RCC 7860 (cell line): ENCODE data around the gene MAP3K7CL.

ENCODE experiments used
- DNase-seq: peaks from one replicate; pipeline ENCODE4 v3.0.0-alpha.2; 2015; ENCODE audit warnings: low spot score
- FAIRE-seq: peaks from 2 replicates; lab custom pipeline; 2012; peaks lifted over from hg19 to GRCh38; lab: Jason Lieb, UNC

Gene MAP3K7CL, protein sequence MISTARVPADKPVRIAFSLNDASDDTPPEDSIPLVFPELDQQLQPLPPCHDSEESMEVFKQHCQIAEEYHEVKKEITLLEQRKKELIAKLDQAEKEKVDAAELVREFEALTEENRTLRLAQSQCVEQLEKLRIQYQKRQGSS

DNA sequence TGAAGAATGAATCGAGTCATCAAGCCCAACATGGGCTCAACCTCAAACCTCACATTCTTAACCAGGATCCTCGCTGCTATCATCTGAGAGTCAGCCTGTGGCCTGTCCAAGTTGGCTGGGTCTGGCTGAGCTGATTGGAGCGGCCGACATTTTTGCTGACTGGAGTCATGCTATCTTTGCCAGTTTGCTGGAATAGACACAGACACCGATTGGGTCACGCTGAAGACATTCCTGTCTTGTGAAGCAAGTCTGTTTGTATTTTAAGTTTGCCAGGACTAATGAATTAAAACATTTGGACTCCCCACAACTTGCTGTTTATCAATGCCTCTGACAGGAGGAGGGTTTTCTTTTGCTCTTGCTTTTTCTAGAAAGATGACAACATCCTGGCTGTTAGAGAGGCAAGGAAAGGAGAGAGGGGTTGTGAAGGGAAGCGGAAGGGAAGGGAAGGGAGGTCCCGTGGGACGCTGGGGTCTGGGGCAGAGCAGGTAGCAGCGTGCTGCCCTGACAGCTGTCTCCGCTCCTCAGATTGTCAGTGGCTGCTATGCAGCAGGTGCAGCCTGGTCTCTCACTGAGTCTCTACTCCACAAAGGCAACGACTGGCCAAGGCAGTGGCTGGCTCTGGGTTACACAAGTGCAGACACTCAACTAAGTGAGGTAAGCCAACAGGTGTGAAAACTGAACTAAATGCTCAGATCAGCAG is at the start of gene MAP3K7CL:
Gene MAP3K7CL, plus strand, starts transcription at position 375 of the 700 bp plus-strand sequence. CDS start 2,701 bp downstream, outside the sequence.
- peak; percentile 98 for FAIRE-seq
- peak; percentile 98 for DNase-seq

DNA sequence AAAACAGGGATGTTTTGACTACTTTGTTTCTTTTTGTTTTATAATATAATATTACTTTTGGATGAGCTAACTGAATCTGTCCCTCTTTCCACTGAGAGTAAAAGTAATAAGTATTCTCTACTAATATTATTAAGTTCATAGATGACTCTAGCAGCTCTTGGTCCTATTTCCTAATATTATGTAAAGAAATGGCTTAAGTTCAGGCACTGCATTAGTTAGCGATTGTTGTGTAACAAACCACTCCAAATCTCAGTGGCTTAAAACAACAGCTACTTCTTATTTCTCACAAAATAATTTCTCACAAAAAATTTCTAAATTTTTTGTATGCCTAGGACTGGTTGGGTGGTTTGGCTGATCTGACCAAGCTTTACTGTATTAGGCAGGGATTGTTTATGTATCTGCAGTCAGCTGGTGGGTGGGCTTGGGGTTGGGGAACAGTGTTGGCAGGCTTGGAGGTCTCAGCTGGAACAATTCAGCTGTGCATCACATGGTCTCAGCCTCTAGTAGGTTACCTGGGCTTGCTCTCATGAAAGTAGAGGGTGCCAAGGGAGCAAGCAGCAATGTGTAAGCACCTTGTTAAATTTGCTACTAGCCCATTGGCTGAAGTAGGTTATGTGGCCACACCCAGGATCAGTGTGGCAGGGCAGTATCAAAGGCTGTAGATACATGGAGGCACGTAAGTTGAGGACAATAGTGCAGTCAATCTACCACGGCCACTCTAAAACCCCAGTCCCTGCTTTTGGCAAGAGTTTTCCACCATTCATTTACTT is 48.2 kb upstream of the MAP3K7CL start:
- DNase-seq (no peak), FAIRE-seq (no peak)

DNA sequence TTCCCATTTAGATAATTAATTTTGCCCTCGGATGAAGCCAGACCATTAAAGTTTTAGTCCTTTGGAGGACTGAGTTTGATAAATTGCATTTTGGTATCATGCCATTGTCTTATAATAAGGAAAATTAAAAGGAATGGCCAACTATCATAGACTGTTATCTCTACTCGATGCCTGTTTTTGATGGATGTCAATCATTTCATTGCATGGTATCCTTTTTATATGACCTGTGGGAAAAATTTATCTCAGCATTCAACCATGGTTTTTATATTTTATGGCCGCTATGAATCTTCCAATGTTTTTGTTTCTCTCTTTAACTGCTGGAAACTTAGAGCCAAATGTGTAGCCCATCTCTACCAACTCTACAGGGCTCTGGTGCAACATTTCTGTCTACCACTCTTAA is 47.1 kb upstream of the MAP3K7CL start:
- FAIRE-seq (no peak), DNase-seq (no peak)

DNA sequence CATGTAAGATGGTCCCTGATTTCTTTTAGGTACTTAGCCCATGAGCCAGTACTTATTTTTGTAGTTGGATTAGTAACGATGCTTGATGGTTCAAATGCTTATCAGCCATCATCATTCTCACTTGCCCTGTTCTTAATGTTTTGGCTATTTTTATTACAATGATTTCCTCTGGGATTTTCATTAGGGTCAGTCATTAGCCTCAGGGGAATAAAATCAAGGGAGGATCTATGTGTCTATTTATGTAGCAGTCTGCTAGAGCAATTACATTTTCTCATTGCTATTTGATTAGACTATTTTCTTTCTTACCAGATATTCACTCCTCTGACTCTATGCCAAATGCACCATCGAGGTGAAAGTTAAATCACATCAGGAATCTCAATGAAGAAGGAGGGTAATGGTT is 46.1 kb upstream of the MAP3K7CL start:
- FAIRE-seq, result no peak
- DNase-seq, result no peak

DNA sequence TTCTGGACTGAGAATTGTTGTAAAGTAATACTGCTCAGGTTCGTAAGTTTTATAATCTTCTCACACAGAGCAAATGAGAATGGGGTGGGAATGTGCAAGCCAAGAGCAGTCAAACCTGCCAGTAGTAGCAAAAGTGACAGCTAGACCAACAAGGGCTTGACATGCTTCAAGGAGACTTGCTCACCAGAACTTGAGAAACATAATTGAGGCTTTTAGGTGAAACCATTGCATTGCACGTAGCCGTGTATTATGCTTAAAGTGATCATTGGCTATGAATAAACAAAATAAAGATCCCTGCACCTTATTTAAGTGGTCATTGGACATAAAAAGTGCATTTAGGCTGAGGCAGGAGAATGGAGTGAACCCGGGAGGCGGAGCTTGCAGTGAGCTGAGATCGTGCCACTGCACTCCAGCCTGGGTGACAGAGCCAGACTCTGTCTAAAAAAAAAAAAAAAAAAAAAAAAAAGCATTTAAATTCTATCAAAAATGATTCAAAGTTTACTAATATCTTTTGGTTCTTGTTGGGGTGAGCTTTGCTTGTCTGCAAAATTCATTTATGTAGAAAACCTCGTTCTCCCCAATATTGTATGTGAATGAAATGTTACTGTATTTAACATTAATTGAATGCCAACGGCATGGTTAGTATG is 45.2 kb upstream of the MAP3K7CL start:
- no peak for DNase-seq
- FAIRE-seq, result no peak

DNA sequence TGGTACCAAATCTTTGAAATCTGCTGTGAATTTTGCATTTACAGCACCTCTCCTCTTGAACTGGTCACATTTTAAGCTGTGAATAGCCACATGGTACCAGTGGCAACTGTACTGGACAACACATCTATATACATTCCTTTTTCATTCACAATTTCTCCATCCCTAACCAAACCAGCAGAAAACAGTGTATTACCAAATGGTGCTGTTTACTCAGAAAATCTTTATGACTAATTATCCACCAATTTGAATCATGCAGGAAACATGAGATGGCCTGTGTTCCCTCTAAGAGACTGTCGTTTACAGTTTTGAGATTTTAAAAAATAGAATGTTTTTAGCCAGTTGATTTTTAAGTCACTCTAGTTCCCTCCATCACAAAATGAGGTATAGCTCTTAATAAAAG is 39.4 kb upstream of the MAP3K7CL start:
- FAIRE-seq (no peak), DNase-seq (peak; percentile 49)

DNA sequence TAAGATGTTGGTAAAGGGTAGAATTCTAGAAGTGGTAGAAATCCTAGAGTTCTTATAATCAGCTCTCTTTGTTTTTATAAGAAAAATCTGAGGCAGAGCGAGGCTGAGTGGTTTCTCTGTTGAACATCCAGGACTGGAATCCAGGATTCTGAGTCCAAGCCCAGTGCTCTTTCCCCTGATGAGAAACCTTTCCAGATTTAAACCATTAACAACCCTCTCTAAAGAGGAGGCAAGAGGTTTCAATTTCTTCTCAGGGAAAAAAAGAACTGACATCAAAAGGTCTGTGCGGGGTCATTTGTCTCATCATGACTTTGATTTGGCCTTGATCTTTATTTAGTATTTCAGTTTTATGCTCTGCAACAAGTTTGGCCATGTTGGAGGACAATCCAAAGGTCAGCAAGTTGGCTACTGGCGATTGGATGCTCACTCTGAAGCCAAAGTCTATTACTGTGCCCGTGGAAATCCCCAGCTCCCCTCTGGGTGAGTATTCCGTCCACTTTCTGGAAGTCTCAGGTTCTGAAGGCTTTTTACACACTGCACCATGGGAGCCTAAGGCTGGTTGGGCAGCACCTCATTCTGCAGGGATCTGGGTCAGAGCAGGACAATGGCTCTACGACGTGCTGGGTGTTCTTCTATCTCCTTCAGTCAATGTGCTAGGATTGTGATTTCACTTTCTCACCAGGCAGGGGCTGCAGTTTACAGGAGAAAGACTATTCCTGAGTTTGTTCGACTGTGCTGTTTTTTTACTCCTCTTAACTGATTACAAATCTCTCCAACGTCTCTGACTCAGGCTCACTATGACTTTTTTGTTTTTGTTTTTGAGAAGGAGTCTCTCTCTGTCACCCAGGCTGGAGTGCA is 38.1 kb upstream of the MAP3K7CL start:
- DNase-seq (no peak), FAIRE-seq (no peak)

DNA sequence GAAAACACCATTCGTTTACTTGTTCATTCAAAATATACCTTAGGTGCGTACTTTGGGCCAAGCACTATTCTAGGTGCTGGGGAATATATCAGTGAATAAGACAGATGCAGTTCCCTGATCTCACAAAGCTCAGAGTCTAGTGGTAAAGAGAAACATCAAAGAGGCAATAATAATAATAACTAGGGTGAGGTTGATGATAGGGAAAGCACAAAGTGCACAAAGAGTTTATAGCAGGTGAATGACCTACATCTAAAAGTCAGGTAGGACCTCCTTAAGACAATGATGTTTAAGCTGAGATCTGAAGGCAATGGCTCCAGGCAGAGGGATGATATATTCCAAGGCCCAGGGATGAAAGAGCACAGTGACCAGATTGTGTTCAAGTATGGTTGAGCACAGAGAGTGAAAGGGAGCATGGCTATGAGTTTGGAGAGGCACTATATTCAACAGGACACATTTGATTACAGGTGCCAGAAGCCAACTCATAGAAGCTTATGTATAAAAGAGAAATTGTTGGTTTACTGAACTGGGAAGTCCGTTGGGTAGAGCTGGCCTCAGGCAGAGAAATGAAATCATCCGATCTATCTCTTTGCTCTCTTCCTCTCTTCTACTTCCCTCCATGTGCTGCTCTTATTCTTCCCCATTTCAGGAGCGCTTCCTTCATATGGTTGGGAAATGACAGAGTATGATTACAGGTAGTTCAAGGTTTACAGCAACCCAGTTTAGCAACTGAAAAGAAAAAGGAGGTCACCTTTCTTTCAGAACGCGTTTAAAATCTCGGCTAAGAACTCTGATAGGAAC is 34.0 kb upstream of the MAP3K7CL start:
- no peak for FAIRE-seq
- DNase-seq, result no peak

DNA sequence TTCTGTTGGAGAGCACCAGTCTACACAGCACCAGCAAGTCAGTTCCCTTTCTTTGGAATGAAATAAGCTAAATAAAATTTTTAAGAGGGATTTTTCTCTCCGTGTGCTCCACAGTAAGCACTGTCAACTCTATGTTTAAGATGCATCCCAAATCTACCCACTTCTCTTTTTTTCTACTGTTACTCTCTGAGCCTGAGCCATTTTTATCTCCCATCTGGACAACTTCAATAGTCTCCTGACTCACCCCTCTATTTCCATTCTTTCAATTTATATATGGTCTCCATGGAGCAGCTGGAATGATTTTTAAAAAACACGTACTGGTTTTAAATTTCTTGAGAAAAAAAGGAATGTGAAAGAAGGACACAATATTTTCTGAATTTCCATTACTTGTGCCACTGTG is 32.3 kb upstream of the MAP3K7CL start:
- FAIRE-seq (no peak), DNase-seq (no peak)

DNA sequence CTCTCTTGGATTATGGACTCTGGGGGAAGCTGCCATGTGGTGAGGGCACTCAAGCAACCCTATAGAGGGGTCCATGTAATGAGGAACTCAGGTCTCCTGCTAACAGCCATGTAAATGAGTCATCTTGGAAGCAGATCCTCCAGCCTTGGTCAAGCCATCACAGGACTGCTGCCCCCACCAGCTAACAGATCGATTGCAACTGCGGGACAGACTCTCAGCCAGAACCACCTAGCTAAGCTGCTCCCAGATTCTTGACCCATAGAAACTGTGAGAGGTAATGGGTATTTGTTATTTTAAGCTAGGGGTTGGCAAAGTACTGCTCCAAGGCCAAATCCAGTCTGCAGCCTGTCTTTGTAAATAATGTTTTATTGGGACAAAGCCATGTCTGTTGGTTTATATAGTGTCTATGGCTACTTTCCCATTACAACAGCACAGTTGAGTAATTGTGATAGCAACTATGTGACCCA is 27.6 kb upstream of the MAP3K7CL start:
- DNase-seq, result no peak
- no peak for FAIRE-seq

DNA sequence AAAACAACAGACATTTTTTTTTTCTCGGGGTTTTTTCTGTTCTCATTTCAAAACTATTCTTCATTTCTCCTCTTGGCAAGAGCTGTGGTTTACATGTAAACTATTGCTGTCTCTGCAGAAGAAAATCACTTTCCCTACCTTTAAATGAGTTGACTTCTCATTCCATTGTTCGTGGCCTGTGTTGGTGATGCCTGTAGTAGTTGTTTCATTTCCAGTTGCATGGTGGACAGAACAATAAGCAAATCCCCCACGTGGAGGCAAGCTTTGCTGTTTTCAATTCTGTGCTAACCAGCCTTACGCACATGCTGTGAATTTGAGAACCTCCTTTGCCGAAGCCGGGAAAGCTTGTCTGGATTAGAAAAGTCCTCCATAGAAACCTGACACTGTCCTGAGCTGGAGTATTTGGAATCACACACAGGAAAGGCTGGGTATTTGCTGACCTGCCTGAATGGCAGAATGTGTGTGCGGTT is 26.2 kb upstream of the MAP3K7CL start:
- no peak for FAIRE-seq
- no peak for DNase-seq

DNA sequence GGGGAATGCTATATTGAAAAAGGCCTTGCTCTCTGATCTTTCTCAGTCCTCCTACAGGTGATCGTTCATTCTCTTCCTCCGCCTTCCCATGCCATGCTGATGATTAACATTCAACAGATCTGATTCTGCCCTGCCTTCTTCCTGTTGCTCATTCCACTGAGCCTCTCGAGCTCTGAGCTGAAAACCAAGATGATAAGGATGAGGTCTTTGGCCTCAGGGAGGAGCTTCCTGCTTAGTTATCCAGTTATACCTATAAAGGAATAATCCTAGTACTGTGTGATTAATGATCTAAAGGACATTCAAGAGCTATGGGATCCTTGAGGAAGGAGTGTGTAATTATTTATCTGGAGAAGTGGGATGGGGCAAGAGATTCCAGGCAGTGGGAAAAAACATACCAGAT is 25.2 kb upstream of the MAP3K7CL start:
- DNase-seq, result peak; percentile 92
- FAIRE-seq, result peak; percentile 93

DNA sequence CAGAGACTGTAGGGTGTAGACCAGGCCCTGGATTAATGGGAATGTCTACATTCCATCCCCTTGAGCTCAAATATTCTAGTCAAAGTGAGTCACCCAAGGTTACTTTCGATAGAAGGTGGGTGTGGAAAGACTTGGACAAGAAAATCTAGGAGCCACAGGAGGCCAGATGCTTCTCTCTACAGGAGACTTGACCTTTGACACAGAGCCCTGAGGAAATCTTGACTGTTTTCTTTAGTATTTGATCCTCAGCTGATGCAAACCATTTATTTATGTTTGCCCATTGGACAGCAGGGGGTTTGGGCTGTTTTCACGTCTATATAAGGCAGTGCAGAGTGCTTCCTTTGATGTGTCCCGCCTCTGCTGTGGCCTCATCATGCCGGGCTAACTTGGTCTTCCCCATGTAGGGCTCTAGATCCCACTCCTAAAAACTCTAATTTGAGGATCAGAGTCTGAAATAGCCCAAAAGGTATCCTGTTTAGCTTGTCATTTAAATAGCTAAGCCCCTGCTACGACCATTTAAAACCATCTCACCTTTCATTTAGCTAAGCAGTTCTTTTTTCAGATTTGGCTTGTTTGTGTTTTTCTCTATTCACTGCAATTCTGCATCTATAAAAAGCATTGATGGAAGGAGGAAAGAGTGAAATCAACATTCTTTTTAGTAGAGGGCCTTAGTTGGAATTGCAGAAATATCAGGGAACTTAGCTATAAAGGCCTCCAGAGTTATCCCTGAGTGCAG is 15.5 kb upstream of the MAP3K7CL start:
- DNase-seq, result peak; percentile 70
- no peak for FAIRE-seq

DNA sequence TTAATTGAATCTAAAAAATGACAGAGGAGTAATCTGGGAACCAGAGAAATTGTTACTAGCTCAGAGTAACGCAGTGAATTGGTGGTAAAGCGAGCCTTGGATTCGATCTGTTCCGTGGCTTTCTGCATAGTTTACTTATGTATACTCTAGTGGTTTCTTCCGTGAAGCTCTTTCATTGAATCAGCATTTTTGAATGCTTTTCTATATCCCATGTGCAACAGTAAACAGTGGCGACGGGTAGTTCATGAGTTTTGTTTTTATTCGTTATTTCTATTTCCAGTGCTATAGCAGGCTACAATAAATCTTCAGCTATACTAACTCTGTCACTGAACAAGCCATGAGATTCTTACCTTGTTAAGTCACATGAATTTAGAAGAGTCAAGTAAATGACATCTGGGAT is 14.5 kb upstream of the MAP3K7CL start:
- DNase-seq (no peak), FAIRE-seq (no peak)

DNA sequence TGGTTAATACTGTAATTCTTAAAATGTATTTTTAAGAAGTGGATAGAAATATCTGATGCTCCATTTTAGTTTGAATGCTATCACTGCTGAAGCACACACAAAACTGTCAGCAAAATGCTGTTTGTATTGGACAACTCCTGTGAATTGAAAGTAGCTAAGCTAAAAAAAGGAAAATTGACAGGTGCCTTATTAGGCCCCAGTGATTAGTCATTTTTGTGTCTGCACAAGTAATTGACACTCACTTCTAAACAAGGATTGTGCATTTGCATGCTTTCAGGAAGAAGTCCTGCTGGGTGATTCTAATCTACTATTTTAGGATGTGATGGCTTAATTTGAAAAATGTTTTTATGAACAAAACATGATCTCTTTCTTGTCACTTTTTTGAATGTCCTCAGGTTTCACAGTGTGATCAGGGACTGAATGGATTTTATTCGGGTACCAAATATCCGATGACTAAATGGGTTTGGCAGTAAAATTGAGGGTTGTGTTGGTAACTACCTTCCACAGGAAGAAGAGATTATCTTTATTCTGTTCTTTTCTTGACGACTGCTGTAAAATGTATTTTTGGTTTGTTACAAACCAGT is 13.0 kb upstream of the MAP3K7CL start:
- DNase-seq (no peak), FAIRE-seq (no peak)

DNA sequence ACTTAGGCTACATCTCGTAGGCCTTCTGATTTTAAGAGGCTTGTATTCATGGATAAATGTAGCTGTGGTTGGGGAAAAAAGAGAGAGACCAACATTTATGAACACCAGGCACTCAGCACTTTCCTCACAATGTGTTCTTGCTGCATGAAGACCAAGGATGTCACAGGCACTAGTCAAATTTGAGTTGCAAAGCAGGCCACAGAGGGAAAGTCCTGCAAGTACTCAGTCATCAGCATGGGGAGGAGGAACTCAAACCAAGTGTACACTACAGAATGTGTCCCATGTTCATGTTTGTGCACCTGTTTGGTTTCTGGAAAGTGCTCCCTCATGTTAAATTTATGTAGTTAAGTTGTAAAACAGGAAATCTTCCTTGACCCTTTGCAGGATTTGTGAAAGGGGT is 8.7 kb upstream of the MAP3K7CL start:
- no peak for DNase-seq
- no peak for FAIRE-seq

DNA sequence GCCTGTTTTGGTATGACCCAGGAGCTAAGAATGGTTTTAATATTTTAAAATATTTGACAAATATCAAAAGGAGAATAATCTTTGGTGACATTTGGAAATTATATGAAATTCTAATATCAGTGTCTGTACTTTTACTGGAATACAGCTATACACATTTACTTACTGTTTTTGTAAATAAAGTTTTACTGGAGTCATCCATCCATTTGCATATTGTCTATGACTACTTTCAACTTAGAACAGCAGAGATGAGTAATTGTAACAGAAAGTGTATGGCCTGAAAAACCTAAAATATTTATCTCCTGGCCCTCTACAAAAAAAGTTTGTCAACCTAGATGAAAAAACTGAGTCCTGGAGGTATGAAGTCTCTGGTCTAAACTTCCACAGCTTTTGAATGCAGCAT is 5.8 kb upstream of the MAP3K7CL start:
- FAIRE-seq (no peak), DNase-seq (no peak)

DNA sequence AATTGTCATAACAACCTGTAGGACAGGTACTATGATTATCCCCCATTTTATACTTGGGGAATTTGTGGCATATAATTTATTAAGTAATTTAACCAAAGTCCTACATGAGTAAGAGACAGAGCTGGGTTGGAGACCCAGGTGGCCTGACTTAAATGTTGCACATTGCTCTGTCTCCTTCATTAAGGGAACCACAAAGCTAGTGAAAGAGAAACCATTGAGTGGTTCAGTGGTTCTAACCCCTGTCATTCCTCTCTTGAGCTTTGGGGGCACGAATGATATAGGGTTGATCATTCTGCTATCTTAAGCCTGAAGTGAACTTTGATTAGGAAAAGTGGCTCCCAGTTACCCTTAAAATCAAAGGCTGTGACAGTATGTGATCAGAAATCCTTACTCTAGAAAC is 5.3 kb upstream of the MAP3K7CL start:
- no peak for DNase-seq
- peak; percentile 26 for FAIRE-seq

DNA sequence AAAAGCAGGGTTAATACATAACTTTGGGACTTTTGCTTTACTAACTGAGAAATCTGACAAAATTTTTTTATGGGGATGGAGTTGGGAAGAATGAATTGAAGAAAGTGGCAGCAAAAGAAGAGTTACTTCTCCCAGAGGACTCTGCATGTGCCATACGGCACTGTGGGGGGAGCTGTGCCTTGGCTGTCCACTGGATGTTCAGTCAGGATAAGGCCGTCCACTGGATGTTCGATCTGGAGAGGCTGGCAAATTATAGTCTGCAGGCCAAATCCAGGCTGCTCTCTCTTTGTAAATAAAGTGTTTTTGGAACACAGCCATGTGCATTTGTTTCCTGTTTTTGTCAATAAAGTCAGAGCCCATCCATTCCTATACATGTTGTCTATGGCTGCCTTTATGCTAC is 4.5 kb upstream of the MAP3K7CL start:
- DNase-seq (no peak), FAIRE-seq (no peak)
